Stimulated activated CD8-positive, alpha-beta memory T cell treated with anti-CD3 and anti-CD28 coated beads, Interleukin-4, amount 100 ng/mL, for 4 hours (primary cell): ENCODE measurements around the gene CD2AP.
"Not testable (repeated sequence)": the region's sequence is repeated elsewhere in the genome, so short reads cannot be mapped to it uniquely, and the experiment has no call there.

ENCODE experiments used
- DNase-seq, 2 donors: peaks; one replicate each; pipeline ENCODE4 v3.0.0-alpha.2; 2020; ENCODE audit warnings: low read depth in 2 of 2, low spot score in 1 of 2

CD2AP gene

GRCh38 chr6:47496935-47497579 lies 19.5 kb downstream of the CD2AP start:
- no peak for DNase-seq

- no peak for DNase-seq
These were observed 25.3 kb downstream of the CD2AP start for GRCh38 chr6:47502920-47503319.

- no peak for DNase-seq
These were observed 32.3 kb downstream of the CD2AP start for GRCh38 chr6:47509937-47510336.

DNA sequence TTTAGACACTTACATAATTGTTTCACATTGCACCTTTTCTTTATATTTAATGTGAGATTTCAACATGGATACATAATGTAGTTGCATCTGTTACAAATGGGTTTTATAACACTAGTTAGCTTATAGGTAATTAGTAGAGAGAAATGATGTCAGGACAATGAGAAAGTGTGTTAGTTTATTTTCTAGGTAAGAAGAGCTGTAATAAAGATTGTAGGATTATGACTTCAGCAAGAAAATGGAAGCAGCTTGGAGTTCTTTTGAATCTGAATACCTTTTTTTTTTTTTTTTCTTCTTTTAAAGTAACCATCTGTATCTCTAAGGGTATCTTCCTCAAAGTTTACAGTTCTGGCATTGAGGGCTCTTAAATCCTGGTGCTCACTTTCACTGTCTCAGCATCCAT lies 35.3 kb downstream of the CD2AP start:
- DNase-seq = no peak

DNA sequence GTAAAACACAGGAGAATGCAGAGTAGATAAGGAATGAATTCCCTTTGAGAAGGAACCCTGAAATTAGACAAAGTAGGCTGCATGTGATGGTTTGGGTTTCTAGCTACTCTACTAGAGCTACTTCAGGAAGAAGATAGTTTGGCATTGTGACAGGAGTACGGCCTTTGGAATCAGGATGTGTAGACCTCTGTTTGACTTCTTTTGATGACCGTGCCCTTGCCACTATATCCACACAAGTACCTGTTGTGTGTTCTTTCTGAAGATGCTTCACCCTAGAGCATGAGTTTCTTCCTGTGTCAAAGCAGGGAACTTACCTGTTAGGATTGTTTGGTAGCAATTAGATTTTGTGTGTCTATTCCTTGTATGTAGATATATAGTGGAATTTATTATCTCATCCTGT lies 41.7 kb downstream of the CD2AP start:
- no peak for DNase-seq

- no peak for DNase-seq
These were observed 42.7 kb downstream of the CD2AP start for GRCh38 chr6:47520282-47520681.

DNA sequence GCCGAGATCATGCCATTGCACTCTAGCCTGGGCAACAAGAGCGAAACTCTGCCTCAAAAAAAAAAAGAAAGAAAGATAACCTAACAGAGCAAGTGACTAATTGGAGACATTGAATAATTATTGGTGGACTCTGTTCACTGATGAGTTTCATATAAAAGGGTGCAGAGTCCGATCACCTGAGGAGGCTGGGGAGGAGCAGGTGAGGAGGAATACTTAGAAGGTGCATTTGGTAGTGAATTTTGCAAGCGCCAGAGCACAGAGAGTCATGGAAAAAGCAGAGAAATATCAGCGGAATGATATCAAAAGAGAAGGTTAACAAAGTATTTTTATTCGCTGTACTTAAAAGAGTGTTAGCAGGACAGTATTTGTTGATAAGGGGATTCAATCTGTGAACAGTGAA lies 44.4 kb downstream of the CD2AP start:
- DNase-seq = no peak

- DNase-seq = no peak
These were observed 46.7 kb downstream of the CD2AP start for GRCh38 chr6:47524136-47524845.

GRCh38 chr6:47525330-47526057 lies 47.9 kb downstream of the CD2AP start:
- no peak for DNase-seq

- DNase-seq = no peak
These were observed 49.7 kb downstream of the CD2AP start for GRCh38 chr6:47527274-47527673.

DNA sequence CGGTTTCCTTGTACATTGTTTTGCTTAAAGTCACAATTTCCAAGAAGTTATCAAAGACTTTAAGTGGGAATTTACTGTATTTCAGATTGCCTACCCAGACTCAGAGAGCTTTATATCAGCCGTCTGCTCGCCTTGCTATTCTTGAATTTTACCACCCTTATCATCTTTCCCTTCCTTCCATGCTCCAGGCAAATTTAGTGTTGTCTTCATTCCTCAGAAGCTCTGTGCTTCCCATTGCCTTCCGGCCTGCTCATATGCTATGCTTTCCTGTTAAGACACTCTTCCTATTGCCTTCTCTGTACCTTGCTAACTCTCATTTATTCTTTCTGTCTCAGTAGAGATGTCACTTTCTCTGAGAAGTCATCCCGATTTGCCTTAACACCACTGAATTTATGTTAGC lies 52.1 kb downstream of the CD2AP start:
- DNase-seq = no peak

DNA sequence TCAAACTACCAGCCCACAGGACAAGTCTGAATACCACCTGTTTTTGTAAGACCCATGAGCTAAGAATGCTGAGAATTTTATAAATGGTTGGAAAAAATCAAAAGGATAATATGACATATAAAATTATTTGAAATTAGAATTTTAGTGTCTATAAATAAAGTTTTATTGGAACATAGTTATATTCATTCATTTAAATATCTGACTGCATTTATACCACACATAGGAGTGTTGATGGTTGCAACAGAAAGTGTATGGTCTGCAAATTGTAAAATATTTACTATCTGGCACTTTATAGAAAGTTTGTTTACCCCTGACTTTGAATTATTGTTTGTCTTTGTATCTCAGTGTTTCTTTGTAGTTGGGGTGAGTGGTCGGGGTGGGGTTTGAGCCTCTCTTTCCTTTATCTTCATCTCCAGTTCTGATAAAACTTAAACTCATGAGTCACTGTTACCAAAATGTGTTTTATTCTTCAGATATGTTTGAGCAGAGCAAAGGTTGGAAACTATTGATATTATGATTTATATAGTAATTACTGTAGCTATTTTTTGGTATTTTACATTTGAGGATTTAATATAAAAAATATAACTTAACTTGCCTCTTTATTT lies 55.5 kb downstream of the CD2AP start:
- no peak for DNase-seq

- no peak for DNase-seq
These were observed 56.5 kb downstream of the CD2AP start for GRCh38 chr6:47534063-47534462.

GRCh38 chr6:47535316-47536225 lies 58.0 kb downstream of the CD2AP start:
- DNase-seq = no peak

DNA sequence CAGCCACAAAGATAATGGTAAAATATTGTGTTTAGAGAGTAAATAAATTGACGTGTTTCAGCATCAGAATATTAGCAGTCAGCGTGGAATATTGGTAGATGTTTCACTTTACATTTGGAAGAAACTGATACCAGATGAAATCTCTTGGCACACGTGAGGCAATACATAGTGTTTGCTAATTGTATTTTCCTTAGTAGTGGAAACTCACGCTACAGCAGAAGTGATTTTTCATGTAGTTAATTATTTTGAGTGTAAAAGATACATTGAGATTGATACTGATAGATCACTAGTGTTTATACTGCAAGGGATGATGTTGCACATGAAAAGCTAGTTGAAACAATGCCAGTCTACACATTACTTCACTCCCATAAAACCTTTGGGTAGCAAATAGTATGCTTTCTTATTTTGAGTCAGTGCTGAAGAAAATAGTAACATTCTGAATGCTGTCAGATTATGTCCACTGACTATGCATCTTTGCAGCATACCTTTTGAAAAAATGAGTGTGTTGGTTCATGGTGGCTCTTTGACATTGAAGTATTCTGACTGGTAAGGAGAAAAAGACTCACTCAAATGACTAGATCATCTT lies 59.3 kb downstream of the CD2AP start:
- no peak for DNase-seq

DNA sequence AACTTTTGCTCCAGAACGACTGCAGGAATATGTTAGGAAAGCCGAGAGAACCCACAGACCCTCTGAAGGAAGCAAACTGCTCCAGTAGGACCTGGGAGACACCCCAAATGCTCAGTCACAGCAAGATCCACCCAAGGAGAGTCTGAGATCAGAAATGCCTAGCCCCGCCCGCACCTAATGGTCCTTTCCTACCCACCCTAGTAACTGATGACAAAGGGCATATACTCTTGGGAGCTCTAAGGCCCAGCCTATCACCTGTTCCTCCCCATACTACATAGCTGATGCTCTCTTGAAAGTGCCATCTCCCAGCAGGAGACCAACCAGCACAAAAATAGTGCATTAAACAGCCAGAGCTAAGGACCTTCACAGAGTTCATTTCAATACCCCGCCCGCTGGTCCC lies 67.6 kb downstream of the CD2AP start:
- no peak for DNase-seq

DNA sequence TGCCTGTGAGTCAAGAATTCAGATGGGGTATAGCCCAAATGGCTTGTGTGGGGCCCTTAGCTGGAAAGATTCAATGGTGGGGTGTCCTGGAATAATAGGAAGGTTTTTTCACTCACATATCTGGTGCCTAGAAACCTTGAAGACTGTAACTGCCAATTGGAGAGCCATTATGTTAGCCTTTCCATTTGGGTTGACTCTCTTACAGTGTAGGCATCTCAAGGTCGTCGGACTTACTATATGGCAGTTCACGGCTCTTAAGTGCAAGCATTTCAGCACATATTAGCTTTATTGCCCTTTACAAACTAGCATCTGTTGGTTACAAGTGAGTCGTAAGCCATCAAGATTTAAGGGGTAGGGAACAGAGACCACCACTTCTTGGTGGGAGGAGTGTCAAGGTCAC lies 74.1 kb downstream of the CD2AP start:
- no peak for DNase-seq

DNA sequence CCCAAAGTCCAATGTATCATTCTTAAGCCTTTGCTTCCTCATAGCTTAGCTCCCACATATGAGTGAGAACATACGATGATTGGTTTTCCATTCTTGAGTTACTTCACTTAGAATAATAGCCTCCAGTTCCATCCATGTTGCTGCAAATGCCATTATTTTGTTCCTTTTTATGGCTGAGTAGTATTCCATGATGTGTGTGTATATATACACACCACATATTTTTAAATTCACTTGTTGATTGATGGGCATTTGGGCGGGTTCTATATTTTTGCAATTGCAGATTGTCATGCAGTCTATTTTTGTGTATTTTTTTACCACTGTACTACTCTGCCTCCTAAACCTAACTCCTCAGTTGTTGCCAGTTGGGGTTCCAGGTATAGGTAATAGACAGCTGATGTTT lies 74.7 kb downstream of the CD2AP start:
- DNase-seq = no peak

DNA sequence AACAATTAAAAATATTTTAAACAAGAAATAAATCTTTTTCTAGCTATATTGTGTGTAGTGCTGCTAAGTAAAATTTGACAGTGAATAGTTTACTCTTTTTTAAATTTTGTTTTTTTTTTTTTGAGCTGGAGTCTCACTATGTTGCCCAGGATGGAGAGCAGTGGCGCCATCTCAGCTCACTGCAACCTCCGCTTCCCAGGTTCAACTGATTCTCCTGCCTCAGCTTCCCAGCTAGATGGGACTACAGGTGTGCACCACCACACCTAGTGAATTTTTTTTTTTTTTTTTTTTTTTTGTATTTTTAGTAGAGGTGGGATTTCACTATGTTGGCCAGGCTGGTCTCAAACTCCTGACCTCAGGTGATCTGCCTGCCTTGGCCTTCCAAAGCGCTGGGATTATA lies 75.7 kb downstream of the CD2AP start:
- not testable (repeated sequence) for DNase-seq

DNA sequence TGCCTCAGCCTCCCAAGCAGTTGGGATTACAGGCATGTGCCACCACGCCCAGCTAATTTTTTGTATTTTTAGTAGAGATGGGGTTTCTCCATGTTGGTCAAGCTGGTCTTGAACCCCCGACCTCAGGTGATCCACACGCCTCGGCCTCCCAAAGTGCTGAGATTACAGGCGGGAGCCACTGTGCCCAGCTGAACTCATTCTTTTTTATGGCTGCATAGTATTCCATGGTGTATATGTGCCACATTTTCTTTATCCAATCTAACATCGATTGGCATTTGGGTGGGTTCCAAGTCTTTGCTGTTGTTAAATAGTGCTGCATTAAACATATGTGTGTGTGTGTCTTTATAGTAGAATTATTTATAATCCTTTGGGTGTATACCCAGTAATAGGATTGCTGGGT lies 78.9 kb downstream of the CD2AP start:
- DNase-seq = not testable (repeated sequence)

DNA sequence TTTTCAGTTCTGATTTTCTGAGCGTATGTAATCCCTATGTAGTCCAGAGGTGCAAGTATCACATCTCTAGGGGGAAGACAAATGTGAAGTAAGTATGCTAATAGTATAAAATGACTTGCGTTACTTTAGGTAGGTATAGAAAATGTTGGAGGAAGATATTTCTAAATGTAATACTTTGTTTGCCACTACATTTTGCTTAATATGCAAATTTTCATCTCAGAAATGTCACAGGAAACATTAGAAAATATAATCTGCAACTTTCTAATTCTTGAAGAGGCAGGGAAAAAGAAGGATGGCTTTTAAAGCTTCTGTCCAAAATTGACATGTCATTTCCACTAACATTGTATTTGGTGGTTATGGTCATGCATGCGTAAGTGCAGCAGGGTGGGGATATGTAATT lies 85.6 kb downstream of the CD2AP start:
- DNase-seq = no peak
